SK-N-SH treated with all-trans-retinoic acid at 6 μM for 48 hours (cell line): ENCODE results near the gene SORCS2.

Experiments
- ATAC-seq: fragments of 200-7000 bp; cut with Tn5 transposase; 3 replicates; pipeline ENCODE4 v1.9.1; 2020; ENCODE audit warnings: mild to moderate bottlenecking, moderate library complexity
- ARNTL ChIP-seq: fragments of 450-650 bp; formaldehyde crosslinking; IDR thresholded peaks from 2 replicates; pipeline ENCODE4 v1.5.0; 2020; ENCODE audit warnings: low read depth, mild to moderate bottlenecking, moderate library complexity, borderline replicate concordance
- BACH2 ChIP-seq: fragments of 250-450 bp; sonication (Bioruptor Pico); IDR thresholded peaks from 2 replicates; pipeline ENCODE4 v1.9.0; 2021; ENCODE audit warnings: mild to moderate bottlenecking, borderline replicate concordance
- CSRNP3 ChIP-seq: fragments of 250-450 bp; sonication (Bioruptor Pico); IDR thresholded peaks from 2 replicates; pipeline ENCODE4 v1.5.1; 2021; ENCODE audit warnings: mild to moderate bottlenecking, moderate library complexity
- ESRRG ChIP-seq: fragments of 250-450 bp; sonication (Bioruptor Pico); IDR thresholded peaks from 2 replicates; pipeline ENCODE4 v1.6.1; 2021; ENCODE audit warnings: mild to moderate bottlenecking
- GLIS3 ChIP-seq: fragments of 250-450 bp; sonication (Bioruptor Pico); IDR thresholded peaks from 2 replicates; pipeline ENCODE4 v1.5.0; 2020; ENCODE audit warnings: mild to moderate bottlenecking, moderate library complexity
- ISL1 ChIP-seq: fragments of 250-450 bp; sonication (Bioruptor Pico); IDR thresholded peaks from 2 replicates; pipeline ENCODE4 v2.1.2; 2022; ENCODE audit warnings: mild to moderate bottlenecking, moderate library complexity
- OSR1 ChIP-seq: fragments of 250-450 bp; sonication (Bioruptor Pico); IDR thresholded peaks from 2 replicates; pipeline ENCODE4 v1.8.0; 2022; ENCODE audit warnings: moderate library complexity, mild to moderate bottlenecking, inconsistent platforms
- PATZ1 ChIP-seq: fragments of 250-450 bp; sonication (Bioruptor Pico); IDR thresholded peaks from 2 replicates; pipeline ENCODE4 v1.8.0; 2020; ENCODE audit warnings: mild to moderate bottlenecking, moderate library complexity, borderline replicate concordance
- PPARA ChIP-seq: fragments of 250-450 bp; sonication (Bioruptor Pico); IDR thresholded peaks from 2 replicates; pipeline ENCODE4 v1.5.0; 2020; ENCODE audit warnings: mild to moderate bottlenecking, borderline replicate concordance
- RARB ChIP-seq: fragments of 250-450 bp; sonication (Bioruptor Pico); IDR thresholded peaks from 2 replicates; pipeline ENCODE4 v1.8.0; 2021; ENCODE audit warnings: mild to moderate bottlenecking, moderate library complexity
- SNAI2 ChIP-seq: fragments of 250-450 bp; sonication (Bioruptor Pico); IDR thresholded peaks from 2 replicates; pipeline ENCODE4 v1.5.0; 2020; ENCODE audit warnings: mild to moderate bottlenecking, moderate library complexity
- TCF4 ChIP-seq: fragments of 250-450 bp; sonication (Bioruptor Pico); IDR thresholded peaks from 2 replicates; pipeline ENCODE4 v1.8.0; 2021; ENCODE audit warnings: mild to moderate bottlenecking, moderate library complexity, borderline replicate concordance
- TOX ChIP-seq: fragments of 250-450 bp; sonication (Bioruptor Pico); IDR thresholded peaks from 2 replicates; pipeline ENCODE4 v1.8.0; 2021; ENCODE audit warnings: mild to moderate bottlenecking, moderate library complexity, borderline replicate concordance
- ZC3H10 ChIP-seq: fragments of 250-450 bp; sonication (Bioruptor Pico); IDR thresholded peaks from 2 replicates; pipeline ENCODE4 v1.5.1; 2021; ENCODE audit warnings: mild to moderate bottlenecking, moderate library complexity
- ZFP30 ChIP-seq: fragments of 450-650 bp; formaldehyde crosslinking; IDR thresholded peaks from 2 replicates; pipeline ENCODE4 v1.5.0; 2022; ENCODE audit warnings: mild to moderate bottlenecking, moderate library complexity
- ZNF565 ChIP-seq: fragments of 450-650 bp; formaldehyde crosslinking; conservative IDR thresholded peaks from 2 replicates; pipeline ENCODE4 v1.5.0; 2020; ENCODE audit warnings: low read depth, mild to moderate bottlenecking, moderate library complexity
- ZNF70 ChIP-seq: fragments of 450-650 bp; formaldehyde crosslinking; IDR thresholded peaks from 2 replicates; pipeline ENCODE4 v1.5.0; 2020; ENCODE audit warnings: mild to moderate bottlenecking, moderate library complexity
- TF ChIP-seq, protein P1 (sequence below): fragments of 250-450 bp; sonication (Bioruptor Pico); IDR thresholded peaks from 2 replicates; pipeline ENCODE4 v1.8.0; 2021; ENCODE audit warnings: low read depth, mild to moderate bottlenecking, moderate library complexity, borderline replicate concordance
- TF ChIP-seq, protein P2 (sequence below): fragments of 250-450 bp; sonication (Bioruptor Pico); IDR thresholded peaks from 2 replicates; pipeline ENCODE4 v1.5.1; 2020; ENCODE audit warnings: low read depth, mild to moderate bottlenecking, moderate library complexity
- TF ChIP-seq, protein P3 (sequence below): fragments of 250-450 bp; sonication (Bioruptor Pico); IDR thresholded peaks from 2 replicates; pipeline ENCODE4 v1.5.0; 2020; ENCODE audit warnings: mild to moderate bottlenecking, moderate library complexity

The SORCS2 gene

DNA sequence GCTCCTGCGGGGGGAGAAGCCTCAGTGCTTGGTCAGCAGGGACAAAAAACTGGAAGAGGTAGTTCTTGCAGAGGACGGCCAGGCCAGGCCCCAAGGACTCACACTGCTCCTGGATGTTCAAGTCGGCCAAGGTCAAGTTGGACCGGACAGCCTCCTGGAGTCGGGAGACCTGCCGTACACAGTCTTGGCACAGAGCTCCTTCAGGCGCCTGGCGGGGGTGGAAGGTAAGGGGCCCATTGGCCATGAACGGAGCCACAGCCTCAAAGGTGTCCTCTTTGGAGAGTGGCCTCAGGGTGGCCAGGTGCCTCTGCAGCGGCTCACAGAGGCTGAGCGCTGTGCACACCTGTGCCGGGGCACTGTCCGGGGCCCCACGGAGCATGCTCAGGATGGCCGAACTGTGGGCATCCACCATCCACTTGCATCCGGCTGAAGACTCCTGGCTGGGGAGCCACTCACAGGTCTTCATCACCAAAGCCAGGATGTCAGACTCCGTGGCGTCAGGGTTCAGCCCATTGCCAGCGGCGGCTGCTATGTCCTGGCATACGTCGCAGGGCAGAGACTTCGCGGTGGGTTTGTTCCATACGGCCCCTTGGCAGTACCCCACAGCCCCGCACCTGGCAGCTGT, 241.9 kb downstream of the SORCS2 start:
- ATAC-seq: no peak; the same call in 2 of the 3 replicates
- TF ChIP-seq RARB (CRISPR knock-in tag): no peak
- no peak for TF ChIP-seq ISL1 (CRISPR knock-in tag)
- no peak for TF ChIP-seq ZNF565 (CRISPR knock-in tag)

DNA sequence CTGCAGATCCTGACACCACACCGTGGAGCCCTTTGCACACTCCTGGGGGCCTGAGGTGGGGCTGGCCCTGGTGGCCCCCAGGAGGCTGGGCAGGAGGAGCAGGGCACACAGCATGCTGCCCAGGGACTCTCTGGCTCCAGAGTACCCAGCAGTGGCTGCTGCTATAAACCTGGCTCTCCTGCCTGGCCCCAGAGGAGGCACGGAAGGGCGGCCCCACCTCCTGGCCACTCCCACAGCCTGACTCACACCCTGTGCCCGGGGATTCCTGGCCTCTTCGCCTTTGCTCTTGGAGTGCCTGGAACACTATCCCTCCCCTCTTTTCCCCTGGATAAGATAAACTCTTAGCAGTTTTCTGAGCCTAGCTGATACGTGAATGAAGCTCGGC, 242.4 kb downstream of the SORCS2 start, which contains the start of gene PSAPL1:
TSS of gene PSAPL1 (minus strand) at position 165 of the 385 bp plus-strand sequence. CDS start at position 114, 51 bp downstream.
- TF ChIP-seq CSRNP3 (CRISPR knock-in tag): no peak
- TF ChIP-seq, protein P1, sequence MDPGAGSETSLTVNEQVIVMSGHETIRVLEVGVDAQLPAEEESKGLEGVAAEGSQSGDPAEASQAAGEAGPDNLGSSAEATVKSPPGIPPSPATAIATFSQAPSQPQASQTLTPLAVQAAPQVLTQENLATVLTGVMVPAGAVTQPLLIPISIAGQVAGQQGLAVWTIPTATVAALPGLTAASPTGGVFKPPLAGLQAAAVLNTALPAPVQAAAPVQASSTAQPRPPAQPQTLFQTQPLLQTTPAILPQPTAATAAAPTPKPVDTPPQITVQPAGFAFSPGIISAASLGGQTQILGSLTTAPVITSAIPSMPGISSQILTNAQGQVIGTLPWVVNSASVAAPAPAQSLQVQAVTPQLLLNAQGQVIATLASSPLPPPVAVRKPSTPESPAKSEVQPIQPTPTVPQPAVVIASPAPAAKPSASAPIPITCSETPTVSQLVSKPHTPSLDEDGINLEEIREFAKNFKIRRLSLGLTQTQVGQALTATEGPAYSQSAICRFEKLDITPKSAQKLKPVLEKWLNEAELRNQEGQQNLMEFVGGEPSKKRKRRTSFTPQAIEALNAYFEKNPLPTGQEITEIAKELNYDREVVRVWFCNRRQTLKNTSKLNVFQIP: no peak
- TF ChIP-seq ZNF565 (CRISPR knock-in tag): no peak
- no peak for TF ChIP-seq ZNF70
- TF ChIP-seq ARNTL (CRISPR knock-in tag): no peak
- TF ChIP-seq, protein P2, sequence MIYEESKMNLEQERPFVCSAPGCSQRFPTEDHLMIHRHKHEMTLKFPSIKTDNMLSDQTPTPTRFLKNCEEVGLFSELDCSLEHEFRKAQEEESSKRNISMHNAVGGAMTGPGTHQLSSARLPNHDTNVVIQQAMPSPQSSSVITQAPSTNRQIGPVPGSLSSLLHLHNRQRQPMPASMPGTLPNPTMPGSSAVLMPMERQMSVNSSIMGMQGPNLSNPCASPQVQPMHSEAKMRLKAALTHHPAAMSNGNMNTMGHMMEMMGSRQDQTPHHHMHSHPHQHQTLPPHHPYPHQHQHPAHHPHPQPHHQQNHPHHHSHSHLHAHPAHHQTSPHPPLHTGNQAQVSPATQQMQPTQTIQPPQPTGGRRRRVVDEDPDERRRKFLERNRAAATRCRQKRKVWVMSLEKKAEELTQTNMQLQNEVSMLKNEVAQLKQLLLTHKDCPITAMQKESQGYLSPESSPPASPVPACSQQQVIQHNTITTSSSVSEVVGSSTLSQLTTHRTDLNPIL: no peak
- no peak for TF ChIP-seq PATZ1
- no peak for TF ChIP-seq ZFP30 (CRISPR knock-in tag)
- TF ChIP-seq BACH2 (CRISPR knock-in tag): no peak
- peak; percentile 93 for ATAC-seq

- no peak for TF ChIP-seq ZFP30 (CRISPR knock-in tag)
- no peak for TF ChIP-seq TCF4 (CRISPR knock-in tag)
- TF ChIP-seq GLIS3 (CRISPR knock-in tag): no peak
- TF ChIP-seq, protein P1: no peak
- TF ChIP-seq, protein P2: no peak
- TF ChIP-seq ZNF70: no peak
- no peak for TF ChIP-seq CSRNP3 (CRISPR knock-in tag)
- TF ChIP-seq ESRRG (CRISPR knock-in tag): no peak
- no peak for TF ChIP-seq ZC3H10 (CRISPR knock-in tag)
- TF ChIP-seq PATZ1: no peak
- TF ChIP-seq SNAI2 (CRISPR knock-in tag): no peak
- no peak for TF ChIP-seq PPARA (CRISPR knock-in tag)
- no peak for TF ChIP-seq ARNTL (CRISPR knock-in tag)
- no peak for TF ChIP-seq TOX
- no peak for TF ChIP-seq OSR1 (CRISPR knock-in tag)
- TF ChIP-seq, protein P3, sequence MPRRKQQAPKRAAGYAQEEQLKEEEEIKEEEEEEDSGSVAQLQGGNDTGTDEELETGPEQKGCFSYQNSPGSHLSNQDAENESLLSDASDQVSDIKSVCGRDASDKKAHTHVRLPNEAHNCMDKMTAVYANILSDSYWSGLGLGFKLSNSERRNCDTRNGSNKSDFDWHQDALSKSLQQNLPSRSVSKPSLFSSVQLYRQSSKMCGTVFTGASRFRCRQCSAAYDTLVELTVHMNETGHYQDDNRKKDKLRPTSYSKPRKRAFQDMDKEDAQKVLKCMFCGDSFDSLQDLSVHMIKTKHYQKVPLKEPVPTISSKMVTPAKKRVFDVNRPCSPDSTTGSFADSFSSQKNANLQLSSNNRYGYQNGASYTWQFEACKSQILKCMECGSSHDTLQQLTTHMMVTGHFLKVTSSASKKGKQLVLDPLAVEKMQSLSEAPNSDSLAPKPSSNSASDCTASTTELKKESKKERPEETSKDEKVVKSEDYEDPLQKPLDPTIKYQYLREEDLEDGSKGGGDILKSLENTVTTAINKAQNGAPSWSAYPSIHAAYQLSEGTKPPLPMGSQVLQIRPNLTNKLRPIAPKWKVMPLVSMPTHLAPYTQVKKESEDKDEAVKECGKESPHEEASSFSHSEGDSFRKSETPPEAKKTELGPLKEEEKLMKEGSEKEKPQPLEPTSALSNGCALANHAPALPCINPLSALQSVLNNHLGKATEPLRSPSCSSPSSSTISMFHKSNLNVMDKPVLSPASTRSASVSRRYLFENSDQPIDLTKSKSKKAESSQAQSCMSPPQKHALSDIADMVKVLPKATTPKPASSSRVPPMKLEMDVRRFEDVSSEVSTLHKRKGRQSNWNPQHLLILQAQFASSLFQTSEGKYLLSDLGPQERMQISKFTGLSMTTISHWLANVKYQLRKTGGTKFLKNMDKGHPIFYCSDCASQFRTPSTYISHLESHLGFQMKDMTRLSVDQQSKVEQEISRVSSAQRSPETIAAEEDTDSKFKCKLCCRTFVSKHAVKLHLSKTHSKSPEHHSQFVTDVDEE (CRISPR knock-in tag): no peak
- no peak for TF ChIP-seq ZNF565 (CRISPR knock-in tag)
- ATAC-seq: no peak
Measured at GRCh38 chr4:7435471-7436061, 243.2 kb downstream of the SORCS2 start.
